SK-N-SH (cell line): ENCODE results near the gene SGO2.

ENCODE experiments used
- CTCF ChIP-seq: fragments of 200-600 bp; sonication (generic); IDR thresholded peaks from 2 replicates; pipeline ENCODE4 v1.6.1; 2017; ENCODE audit warnings: antibody characterized with exemption, mild to moderate bottlenecking, moderate library complexity
- EP300 ChIP-seq, 2 experiments: IDR thresholded peaks; 2 replicates each; pipeline versions ENCODE4 v1.4.0 to v1.6.1; 2012; ENCODE audit warnings: borderline replicate concordance in 1 of 2, low read depth in 1 of 2, low read length in 1 of 2
- GABPA ChIP-seq: IDR thresholded peaks from 2 replicates; pipeline ENCODE4 v1.4.0; 2012; ENCODE audit warnings: low read depth, mild to moderate bottlenecking
- JUND ChIP-seq: IDR thresholded peaks from 2 replicates; pipeline ENCODE4 v1.4.0; 2012
- MEF2A ChIP-seq: IDR thresholded peaks from 2 replicates; pipeline ENCODE4 v1.4.0; 2012; ENCODE audit warnings: low read depth, borderline replicate concordance
- RAD21 ChIP-seq: IDR thresholded peaks from 2 replicates; pipeline ENCODE4 v1.6.1; 2012; ENCODE audit warnings: mild to moderate bottlenecking, low read length
- TAF1 ChIP-seq: IDR thresholded peaks from 2 replicates; pipeline ENCODE4 v1.6.1; 2012; ENCODE audit warnings: low read depth, mild to moderate bottlenecking, low read length, moderate library complexity, borderline replicate concordance
- YY1 ChIP-seq: IDR thresholded peaks from 2 replicates; pipeline ENCODE4 v1.4.0; 2012; ENCODE audit warnings: low read depth, mild to moderate bottlenecking
- TF ChIP-seq, protein P1 (sequence below): IDR thresholded peaks from 2 replicates; pipeline ENCODE4 v1.4.0; 2012; ENCODE audit warnings: low read depth

DNA sequence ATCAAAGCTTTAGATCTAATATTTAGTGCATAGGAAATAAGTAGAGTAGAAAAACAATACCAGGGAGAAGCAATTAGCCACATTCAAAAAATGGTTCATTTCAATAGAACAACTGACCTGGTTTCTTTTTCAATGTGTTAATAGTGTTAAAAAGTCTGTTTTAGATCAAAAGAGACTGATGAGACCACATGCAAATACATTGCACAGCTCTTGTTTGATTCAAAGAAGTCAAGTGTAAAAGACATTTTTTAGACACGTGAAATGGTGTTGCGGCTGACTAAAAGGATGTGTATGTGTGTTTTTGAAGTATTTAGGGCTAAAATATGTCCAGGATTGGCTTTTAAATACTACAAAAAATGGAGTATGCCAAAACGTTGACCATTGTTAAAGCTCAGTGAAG lies 58.6 kb downstream of the SGO2 start:
- TF ChIP-seq CTCF (no peak), RAD21 (no peak), TAF1 (no peak), MEF2A (no peak), EP300 (IDR thresholded peaks at IDR 0.05; ENCODE audit: borderline replicate concordance in 1 of 2, low read depth in 1 of 2, low read length in 1 of 2) (no peak), YY1 (no peak), GABPA (no peak), JUND (no peak)
- TF ChIP-seq, protein P1, sequence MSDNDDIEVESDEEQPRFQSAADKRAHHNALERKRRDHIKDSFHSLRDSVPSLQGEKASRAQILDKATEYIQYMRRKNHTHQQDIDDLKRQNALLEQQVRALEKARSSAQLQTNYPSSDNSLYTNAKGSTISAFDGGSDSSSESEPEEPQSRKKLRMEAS: no peak
